Small intestine (tissue), 7 donors: Measurements from ENCODE around the gene MXRA7. TPM values are rescaled to one million over a fixed set of nuclear protein-coding genes. Genes with fewer than 3 reads are reported as not detected.
"Not testable (repeated sequence)": the region's sequence is repeated elsewhere in the genome, so short reads cannot be mapped to it uniquely, and the experiment has no call there.

Experiments
- DNase-seq, 2 donors: peaks; one replicate each; pipeline versions ENCODE4 v3.0.0 to v3.0.0-alpha.2; 2013
- FAIRE-seq: peaks from 2 replicates; lab custom pipeline; 2012; peaks lifted over from hg19 to GRCh38; lab: Jason Lieb, UNC
- H3K27ac ChIP-seq, 3 donors: one replicate each; pipeline ENCODE4 v1.5.1; 2013; ENCODE audit warnings: low read length in 2 of 3, mild to moderate bottlenecking in 2 of 3, control low read depth in 1 of 3, inconsistent platforms in 1 of 3, low read depth in 1 of 3, moderate library complexity in 1 of 3
- H3K27me3 ChIP-seq, 3 donors: one replicate each; pipeline ENCODE4 v1.6.1; 2013; ENCODE audit warnings: low read length in 3 of 3, inconsistent platforms in 1 of 3; ENCODE audit not compliant: control insufficient read depth in 3 of 3, insufficient read depth in 3 of 3
- H3K36me3 ChIP-seq, 3 donors: one replicate each; pipeline ENCODE4 v1.6.1; 2013; ENCODE audit warnings: low read length in 3 of 3, inconsistent platforms in 1 of 3, low read depth in 1 of 3, mild to moderate bottlenecking in 1 of 3, moderate library complexity in 1 of 3; ENCODE audit not compliant: control insufficient read depth in 3 of 3, insufficient read depth in 2 of 3
- H3K4me1 ChIP-seq, 3 donors: one replicate each; pipeline ENCODE4 v1.6.1; 2013; ENCODE audit warnings: low read length in 2 of 3, inconsistent platforms in 1 of 3, low read depth in 1 of 3, mild to moderate bottlenecking in 1 of 3, moderate library complexity in 1 of 3; ENCODE audit not compliant: control insufficient read depth in 3 of 3, insufficient read depth in 2 of 3
- H3K4me3 ChIP-seq, 3 donors: one replicate each; pipeline ENCODE4 v1.5.1; 2013; ENCODE audit warnings: low read length in 3 of 3, control low read depth in 1 of 3, inconsistent platforms in 1 of 3, low read depth in 1 of 3, mild to moderate bottlenecking in 1 of 3, moderate library complexity in 1 of 3
- H3K9me3 ChIP-seq, 2 donors: one replicate each; pipeline ENCODE4 v1.6.1; 2013; ENCODE audit warnings: low read depth in 1 of 2, low read length in 1 of 2; ENCODE audit not compliant: control insufficient read depth in 2 of 2, insufficient read depth in 1 of 2
- WGBS, 3 donors: extraction: QIAGEN DNeasy Blood & Tissue Kit; methylation state at CpG; one replicate each; pipeline ENCODE4 v1.1.7; 2013; 5-methylcytosine and 5-hydroxymethylcytosine counted together
- polyA plus RNA-seq, 4 donors: library from polyadenylated mRNA; stranded (reverse) in 3 of 4; unstranded in 1 of 4; fragments of 200-250 nt in 3 of 4; fragments of 120-200 nt in 1 of 4; gene quantifications; one replicate each; pipeline versions ENCODE4 v1.2.1 to v1.2.3, GENCODE V29; 2013
- donor health status: healthy with polysubstance abuse.
- donor health status: control.
- donor health status: control.
- donor health status: Bipolar disorder and iron deficiency.
- donor health status: healthy.

The MXRA7 gene
- polyA plus RNA-seq, 4 donors: 3.1 to 40.1 (median 23.8) TPM

DNA sequence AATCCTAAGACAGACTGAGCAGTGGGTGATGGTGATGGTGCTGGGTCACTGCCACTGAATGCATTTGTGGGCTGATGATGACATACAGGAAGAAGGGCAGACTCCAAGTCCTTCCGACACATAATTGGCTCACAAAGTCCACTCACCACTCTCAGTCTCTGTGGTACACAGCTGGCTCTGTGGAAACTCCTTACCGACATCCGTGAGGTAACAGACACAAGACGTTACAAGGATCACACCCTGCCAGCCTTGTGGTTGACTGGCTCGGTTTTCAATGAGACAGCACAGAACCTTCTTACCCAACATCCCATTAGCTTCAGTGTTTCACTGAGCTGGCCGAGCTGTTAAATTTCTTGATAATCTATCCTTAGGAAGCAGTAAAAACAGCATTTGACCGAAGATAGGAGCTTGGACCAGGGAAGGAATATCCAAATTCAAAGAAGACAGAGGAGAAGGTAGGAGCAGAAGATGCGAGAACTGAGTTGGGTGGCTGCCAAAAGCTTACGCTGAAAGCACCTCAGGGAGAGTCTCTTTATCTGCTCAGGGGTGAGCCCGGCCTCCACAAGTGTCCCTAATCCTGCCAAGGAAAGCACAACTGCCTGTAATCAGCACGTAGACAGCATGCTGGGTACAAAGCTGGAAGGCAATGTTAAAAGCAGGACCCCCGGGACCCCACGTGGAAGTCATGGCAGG is 5.5 kb upstream of the MXRA7 start:
- Histone ChIP-seq H3K36me3 (peaks cover 22 to 75% (median 32%) of the 10 kb centered on the region in 3 donors), H3K4me1 (peaks cover 0 to 15% (median 0%) of the 10 kb centered on the region in 3 donors), H3K9me3 (no peaks in the 10 kb centered on the region), H3K27me3 (no peaks in the 10 kb centered on the region), H3K27ac (peak overlapping the region; percentile 65 to 93 (median 69)), H3K4me3 (no peak overlapping the region)
- WGBS, 3 donors: 49 to 61% (median 50%) methylated on average over 13 of the region's 13 CpGs
- FAIRE-seq (no peak), DNase-seq (peak; percentile 73 to 86)

DNA sequence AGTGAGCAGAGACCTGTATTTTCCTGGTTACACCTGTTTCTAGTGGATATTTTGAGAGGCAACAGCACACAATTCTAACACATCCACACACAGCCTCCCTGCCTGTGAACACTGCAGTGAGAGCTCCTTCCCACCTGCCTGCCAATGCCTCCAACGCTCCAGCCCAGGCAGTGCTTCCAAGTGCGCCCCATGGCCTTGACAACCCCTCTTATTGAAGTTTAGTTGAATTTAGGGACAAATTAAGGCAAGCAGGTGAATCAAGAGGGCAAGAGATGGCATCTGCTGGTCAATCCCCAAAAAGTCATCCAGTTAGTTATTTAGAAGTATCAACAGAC is 4.7 kb upstream of the MXRA7 start:
- Histone ChIP-seq H3K9me3 (no peaks in the 10 kb centered on the region), H3K4me1 (peaks cover 0 to 19% (median 0%) of the 10 kb centered on the region in 3 donors), H3K27me3 (no peaks in the 10 kb centered on the region), H3K27ac (peak overlapping the region in 2 of 3 donors; percentile 28 to 50), H3K4me3 (no peak overlapping the region), H3K36me3 (peaks cover 18 to 68% (median 26%) of the 10 kb centered on the region in 3 donors)
- 90 to 95% (median 91%) methylated on average over 2 of the region's 2 CpGs for WGBS, 3 donors
- FAIRE-seq (no peak), DNase-seq (no peak)

DNA sequence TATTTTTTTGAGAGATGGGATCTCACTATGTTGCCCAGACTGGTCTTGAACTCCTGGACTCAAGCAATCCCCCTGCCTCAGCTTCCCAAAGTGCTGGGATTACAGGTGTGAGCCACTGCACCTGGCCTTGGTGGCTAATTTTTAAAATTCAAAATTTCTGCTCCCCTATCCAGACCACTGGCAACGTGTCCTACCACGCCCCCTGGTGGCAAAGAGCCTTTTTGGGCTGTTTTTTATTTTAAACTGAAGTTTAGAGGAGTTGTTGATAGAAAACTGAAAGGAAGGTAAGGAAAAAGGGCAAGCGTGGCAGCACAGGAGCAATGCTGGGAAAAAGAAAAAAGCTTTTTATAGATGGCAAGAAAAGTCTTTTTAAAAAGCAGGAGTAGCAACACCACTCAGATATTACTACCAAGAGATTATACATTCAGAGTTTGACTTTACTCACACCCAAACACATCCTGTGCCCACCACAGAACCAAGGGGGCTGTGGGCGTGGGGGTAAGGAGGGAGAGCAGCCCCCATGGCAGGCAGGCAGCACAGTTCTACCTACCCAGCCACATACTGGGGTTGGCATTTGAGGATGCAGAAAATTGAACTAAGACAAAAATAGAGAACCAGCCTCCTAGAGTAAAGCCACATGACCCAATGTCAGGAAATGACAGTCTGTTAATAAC is 4.2 kb upstream of the MXRA7 start:
- no peak overlapping the region for H3K27ac ChIP-seq
- H3K4me1 ChIP-seq: peaks cover 0 to 19% (median 0%) of the 10 kb centered on the region in 3 donors
- no peak overlapping the region for H3K4me3 ChIP-seq
- no peak for FAIRE-seq
- peaks cover 0 to 3% (median 0%) of the 10 kb centered on the region in 3 donors for H3K27me3 ChIP-seq
- DNase-seq: peak in 1 of 2 donors; percentile 61
- H3K9me3 ChIP-seq: no peaks in the 10 kb centered on the region
- 28 to 45% (median 29%) methylated on average over 4 of the region's 4 CpGs for WGBS, 3 donors
- peaks cover 14 to 63% (median 22%) of the 10 kb centered on the region in 3 donors for H3K36me3 ChIP-seq

DNA sequence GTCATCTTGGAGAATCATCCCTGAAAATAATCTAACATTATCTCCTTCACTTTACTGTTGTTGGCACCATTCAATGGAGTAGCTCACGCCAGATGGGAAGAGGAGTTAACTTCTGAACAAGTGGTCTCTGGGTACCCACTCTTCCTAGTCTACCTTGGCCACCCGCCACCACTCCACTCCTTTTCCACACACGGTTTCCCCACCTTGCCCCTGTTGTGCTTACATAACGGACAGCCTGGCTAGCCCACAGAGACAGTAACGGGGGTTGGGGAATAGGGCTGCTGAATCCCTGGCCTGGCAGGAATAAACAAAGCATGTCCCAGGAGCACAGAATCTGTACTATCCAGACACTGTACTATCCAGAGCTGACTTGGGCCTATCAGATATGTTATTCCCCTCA is 3.6 kb upstream of the MXRA7 start:
- no peak overlapping the region for H3K4me3 ChIP-seq
- no peaks in the 10 kb centered on the region for H3K9me3 ChIP-seq
- FAIRE-seq: no peak
- no peak overlapping the region for H3K27ac ChIP-seq
- peaks cover 0 to 9% (median 0%) of the 10 kb centered on the region in 3 donors for H3K27me3 ChIP-seq
- 84 to 90% (median 87%) methylated on average over 5 of the region's 5 CpGs for WGBS, 3 donors
- peaks cover 14 to 56% (median 20%) of the 10 kb centered on the region in 3 donors for H3K36me3 ChIP-seq
- peaks cover 0 to 19% (median 0%) of the 10 kb centered on the region in 3 donors for H3K4me1 ChIP-seq
- no peak for DNase-seq

DNA sequence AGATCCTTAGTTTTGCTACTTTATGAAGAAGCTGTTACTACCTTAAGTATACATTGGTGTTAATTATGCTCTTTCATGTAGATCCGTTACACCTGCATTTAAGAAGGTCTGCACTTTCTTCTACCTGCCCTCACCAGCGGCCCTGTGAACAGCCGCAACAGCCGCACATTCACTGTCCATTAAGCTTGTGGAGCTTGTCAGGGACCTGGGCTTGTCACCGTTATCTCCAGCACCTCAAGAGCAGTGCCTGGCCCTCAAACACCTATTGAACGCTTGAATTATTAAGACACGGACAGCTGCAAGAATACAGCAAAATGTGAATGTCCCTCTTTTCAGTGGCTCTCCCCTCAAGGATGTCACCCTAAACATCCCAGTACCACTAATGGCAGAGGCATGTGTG is 3.0 kb upstream of the MXRA7 start:
- Histone ChIP-seq H3K4me1 (peaks cover 0 to 22% (median 0%) of the 10 kb centered on the region in 3 donors), H3K36me3 (peaks cover 10 to 56% (median 20%) of the 10 kb centered on the region in 3 donors), H3K27me3 (peaks cover 0 to 12% (median 0%) of the 10 kb centered on the region in 3 donors), H3K4me3 (no peak overlapping the region), H3K27ac (no peak overlapping the region), H3K9me3 (no peaks in the 10 kb centered on the region)
- FAIRE-seq (no peak), DNase-seq (no peak)
- 94 to 97% (median 97%) methylated on average over 7 of the region's 7 CpGs for WGBS, 3 donors

DNA sequence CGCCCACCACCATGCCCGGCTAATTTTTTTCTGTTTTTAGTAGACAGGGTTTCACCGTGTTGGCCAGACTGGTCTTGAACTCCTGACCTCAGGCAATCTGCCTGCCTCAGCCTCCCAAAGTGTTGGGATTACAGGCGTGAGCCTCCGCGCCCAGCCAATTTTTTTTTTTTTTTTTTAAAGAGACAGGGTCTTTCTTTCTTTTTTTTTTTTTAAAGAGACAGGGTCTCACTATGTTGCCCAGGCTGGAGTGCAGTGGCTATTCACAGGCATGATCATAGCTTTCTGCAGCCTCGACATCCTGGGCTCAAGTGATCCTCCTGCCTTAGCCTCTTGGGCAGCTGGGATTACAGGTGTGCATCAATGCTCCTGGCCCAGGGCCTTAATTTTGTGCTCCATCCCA is 1.6 kb upstream of the MXRA7 start:
- not testable (repeated sequence) for DNase-seq, H3K4me3 ChIP-seq, FAIRE-seq, H3K9me3 ChIP-seq, H3K27ac ChIP-seq
- H3K36me3 ChIP-seq: peaks cover 7 to 44% (median 14%) of the 10 kb centered on the region in 3 donors
- peaks cover 0 to 12% (median 0%) of the 10 kb centered on the region in 3 donors for H3K27me3 ChIP-seq
- WGBS, 3 donors: 62 to 66% (median 63%) methylated on average over 7 of the region's 7 CpGs
- H3K4me1 ChIP-seq: peaks cover 0 to 30% (median 0%) of the 10 kb centered on the region in 3 donors

DNA sequence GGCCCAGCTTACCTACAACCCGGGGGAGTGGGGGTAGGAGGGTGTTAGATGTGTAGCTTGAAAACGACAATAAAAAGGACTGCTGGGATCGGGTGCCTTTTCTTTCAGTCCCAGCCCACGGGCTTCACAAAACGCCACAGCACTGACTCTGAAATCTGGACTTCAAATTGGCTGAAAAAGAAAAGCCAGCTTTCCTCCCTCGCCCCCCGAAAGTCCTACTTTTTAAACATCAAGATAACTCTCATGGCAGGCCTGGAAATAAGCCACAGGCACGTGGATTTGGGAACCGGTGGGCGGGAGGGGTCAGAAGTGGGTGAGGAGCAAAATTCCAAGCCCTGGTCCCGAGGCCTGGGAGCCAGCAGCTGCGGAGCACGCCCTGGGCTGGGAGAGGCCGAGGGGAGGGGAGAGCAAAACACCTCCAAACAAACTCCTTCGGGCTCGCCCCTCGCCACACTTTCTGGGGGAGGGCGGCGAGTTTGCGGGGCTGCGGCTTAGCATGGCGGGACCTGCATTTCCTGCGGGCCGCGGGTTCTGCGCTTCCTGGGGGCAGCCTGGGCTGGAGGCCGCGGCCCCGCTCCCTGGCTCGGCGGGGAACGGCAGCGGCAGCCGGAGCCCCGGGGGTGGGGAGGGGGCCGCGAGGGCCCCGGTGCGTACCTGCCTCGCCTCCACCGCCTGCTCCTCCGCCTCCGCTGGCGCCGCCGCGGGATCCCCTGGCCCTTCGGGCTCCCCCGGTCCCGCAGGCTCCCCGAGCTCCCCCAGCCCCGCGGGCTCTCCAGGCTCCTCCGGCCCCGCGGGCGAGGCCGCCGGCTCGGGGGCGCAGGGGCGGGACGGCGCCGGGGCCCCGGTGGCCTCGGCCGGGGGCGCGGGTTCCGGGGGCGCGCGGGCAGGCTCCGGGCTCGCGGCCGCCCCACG is 558 bp downstream of the MXRA7 start:
- peak in 1 of 2 donors; percentile 50 for DNase-seq
- WGBS, 3 donors: 10 to 13% (median 11%) methylated on average over 22 to 52 of the region's 79 CpGs
- peaks cover 2 to 25% (median 6%) of the 10 kb centered on the region in 3 donors for H3K36me3 ChIP-seq
- H3K4me3 ChIP-seq: peak overlapping the region; percentile 54 to 65 (median 54)
- H3K27me3 ChIP-seq: peaks cover 0 to 12% (median 0%) of the 10 kb centered on the region in 3 donors
- not testable (repeated sequence) for FAIRE-seq, H3K9me3 ChIP-seq
- peak overlapping the region; percentile 46 to 92 (median 77) for H3K27ac ChIP-seq
- H3K4me1 ChIP-seq: peaks cover 0 to 18% (median 0%) of the 10 kb centered on the region in 3 donors
